Stimulated activated CD4-positive, alpha-beta T cell treated with anti-CD3 and anti-CD28 coated beads, Interleukin-12 subunit alpha, Interleukin-12 subunit beta, amount 100 ng/mL, for 48 hours (primary cell): ENCODE results near the gene SEPTIN6.

Experiments used
- DNase-seq, 3 donors: peaks; one replicate each; pipeline ENCODE4 v3.0.0-alpha.2; 2020; ENCODE audit warnings: low read depth in 2 of 3, low spot score in 1 of 3

Gene SEPTIN6

DNA sequence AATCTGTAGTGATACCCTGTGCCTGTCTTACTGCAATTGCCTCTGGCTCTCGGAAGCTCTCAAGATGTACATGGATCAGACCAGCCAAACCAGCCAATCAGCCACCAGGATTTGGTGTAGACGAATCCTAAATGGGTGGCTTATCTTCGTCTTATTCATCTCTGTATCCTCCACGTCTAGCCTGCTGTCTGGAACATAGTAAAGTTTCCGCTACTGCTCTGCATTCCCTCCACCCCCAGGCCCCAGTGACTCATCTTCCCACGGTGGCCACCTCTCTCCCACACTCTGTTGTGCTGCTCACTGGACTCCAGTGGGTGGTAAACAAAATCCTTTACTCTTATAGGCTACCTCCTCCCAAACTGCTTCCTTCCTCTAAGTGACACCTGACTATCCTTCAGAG is 37.8 kb downstream of the SEPTIN6 start:
- DNase-seq = peak; percentile 58 to 66 (median 63)

DNA sequence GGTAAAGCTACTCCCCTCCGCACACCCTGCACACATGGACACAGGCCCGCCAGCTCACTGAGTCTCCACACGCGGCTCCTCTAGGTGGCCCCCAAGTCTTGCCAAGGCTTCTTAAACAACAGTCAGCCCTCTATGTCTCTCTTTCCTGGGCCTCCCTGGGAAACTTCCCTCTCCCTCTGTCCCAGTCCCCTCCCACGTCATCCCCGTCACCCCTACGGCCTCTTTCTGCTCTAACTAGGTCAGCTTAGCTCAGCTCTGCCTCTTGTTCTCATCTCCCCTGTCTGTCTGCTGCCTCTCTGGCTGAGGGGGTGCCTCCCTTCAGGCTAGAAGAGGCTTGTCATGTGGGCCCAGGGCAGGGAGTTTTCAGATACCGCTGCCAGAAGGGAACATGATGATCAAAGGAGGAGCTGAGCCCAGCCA is 38.8 kb downstream of the SEPTIN6 start:
- no peak for DNase-seq

DNA sequence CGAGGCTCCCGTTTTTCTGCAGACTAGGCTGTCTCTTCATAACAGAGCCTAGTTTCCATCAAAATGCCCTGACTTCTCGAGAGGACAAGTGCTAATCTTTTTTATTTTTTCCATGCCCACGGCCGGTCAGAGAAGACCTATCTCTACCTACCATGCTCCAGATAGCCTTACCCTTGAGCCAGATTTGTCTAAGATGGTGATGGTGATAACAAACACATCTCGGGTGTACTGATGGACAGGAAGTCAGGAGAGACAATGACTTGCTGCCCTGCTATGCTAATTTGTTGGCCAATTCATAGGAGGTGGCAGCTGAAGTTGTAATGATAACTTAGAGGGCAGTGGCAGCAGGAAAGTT is 44.6 kb downstream of the SEPTIN6 start:
- no peak for DNase-seq

DNA sequence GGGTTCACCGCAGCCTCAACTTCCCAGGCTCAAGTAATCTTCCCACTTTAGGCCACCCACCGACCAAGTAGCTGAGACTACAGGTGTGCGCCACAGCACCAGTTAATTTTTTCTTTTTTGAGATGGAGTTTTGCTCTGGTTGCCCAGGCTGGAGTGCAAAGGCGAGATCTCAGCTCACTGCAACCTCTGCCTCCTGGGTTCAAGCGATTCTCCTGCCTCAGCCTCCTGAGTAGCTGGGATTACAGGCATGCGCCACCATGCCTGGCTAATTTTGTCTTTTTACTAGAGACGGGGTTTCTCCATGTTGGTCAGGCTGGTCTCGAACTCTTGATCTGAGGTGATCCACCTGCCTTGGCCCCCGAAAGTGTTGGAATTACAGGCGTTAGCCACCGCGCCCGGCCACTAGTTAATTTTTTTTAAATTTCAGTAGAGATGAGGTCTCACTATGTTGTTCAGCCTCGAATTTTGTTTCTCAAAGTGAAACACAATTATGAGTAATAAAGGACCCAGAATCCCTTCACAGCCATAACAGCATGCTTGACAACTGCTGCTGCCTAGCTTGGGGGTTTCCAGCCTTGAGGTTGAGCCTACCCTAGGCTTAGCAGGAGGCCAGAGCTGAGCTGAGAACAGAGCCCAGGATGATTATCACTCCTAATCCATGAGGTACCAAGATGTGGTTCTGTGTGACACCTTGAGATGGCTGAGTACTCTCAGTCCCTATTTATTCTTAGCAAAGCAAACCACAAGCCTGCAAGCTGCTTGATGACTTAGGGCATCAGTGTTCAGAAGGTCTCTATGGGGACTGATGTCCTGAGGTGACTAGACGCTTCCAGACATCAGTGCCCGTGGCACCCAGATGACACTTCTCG is 45.2 kb downstream of the SEPTIN6 start:
- peak; percentile 47 to 66 (median 61) for DNase-seq

DNA sequence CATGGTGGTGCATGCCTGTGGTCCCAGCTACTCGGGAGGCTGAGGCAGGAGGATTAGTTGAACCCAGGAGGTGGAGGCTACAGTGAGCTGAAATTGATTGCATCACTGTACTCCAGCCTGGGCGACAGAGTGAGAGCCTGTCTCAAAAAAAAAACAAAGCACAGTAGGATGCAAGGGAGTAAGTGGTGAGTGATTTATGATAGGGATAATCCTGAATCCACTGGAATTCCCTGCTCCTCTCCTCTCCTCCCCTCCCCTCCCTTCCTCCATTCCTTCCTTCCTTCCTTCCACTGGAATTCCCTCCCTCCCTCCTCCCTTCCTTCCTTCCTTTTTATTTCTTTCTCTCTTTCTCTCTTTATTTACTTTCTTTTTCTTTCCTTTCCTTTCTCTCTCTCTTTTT is 45.9 kb downstream of the SEPTIN6 start:
- DNase-seq = no peak

DNA sequence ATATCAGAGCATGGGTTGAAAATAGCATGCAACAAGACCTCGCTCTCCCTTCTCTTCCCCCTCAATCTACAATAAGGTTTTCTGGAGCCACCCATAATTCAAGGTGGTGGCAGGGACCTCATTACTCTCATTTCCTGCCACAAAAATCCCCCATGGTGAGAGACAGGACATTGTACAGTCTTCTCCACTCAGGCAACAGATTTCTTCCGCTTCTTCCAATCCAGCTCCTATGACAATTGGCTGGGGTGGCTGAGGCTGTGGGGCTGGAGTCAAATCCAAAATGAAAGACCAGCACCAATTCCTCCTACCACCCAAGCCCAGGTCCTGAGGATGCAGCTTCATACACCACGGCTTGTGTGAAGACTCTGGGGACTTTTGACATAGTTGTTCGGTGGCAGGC is 46.5 kb downstream of the SEPTIN6 start:
- DNase-seq = no peak

DNA sequence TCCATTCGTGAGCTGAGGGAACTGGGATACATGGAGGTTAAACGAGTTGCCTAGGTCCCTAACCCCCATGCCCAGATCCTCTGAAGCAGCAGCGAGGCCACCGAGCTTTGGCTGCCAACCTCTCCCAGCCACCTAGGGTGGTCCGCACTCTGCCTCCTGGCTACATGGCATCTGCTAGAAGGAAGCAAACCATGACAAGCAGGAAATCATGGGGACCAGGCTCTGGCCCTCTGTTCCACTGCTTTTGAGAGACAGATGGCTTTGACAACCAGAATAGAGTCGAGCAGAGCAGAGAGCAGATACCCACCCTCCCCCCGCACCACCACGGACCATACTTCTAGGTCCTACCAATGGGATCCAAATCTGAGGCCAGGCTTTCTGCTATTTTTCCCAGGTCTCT is 49.3 kb downstream of the SEPTIN6 start:
- DNase-seq = no peak
